ENCODE data around the gene HOXB5.

- TF ChIP-seq CTCF (IDR thresholded peaks at IDR 0.05; ENCODE audit: low read depth, low read length, poor library complexity, severe bottlenecking) (no peak), EZH2phosphoT487 (IDR thresholded peaks at IDR 0.05; ENCODE audit: borderline replicate concordance, low read length) (no peak)
Measured at GRCh38 chr17:48541577-48542113, 51.9 kb downstream of the HOXB5 start.
